Ramos (cell line): Measurements from ENCODE around the gene TLR1.

Experiments
- in situ Hi-C: fragments of 300-500 bp; cut with MboI; formaldehyde crosslinking; loops from one replicate; pipeline ENCODE4 v1.14.3; 2022; ENCODE audit warnings: low sequenced_read_pairs; ENCODE audit not compliant: unreplicated experiment

Gene TLR1

GRCh38 chr4:38751341-38752010 lies 53.1 kb downstream of the TLR1 start:
- in situ Hi-C loops = loop anchor here (10.0 to 25.0 kb wide), 3 partner anchors 286 to 1436 kb away; partner anchors contain the start of genes RHOH and TMEM156

GRCh38 chr4:38749336-38749735 lies 55.3 kb downstream of the TLR1 start:
- in situ Hi-C loops = no loop called here

GRCh38 chr4:38747629-38748028 lies 57.0 kb downstream of the TLR1 start:
- in situ Hi-C loops = no loop called here
